ENCODE data around the gene ZER1.

- TF ChIP-seq PATZ1 (CRISPR knock-in tag; IDR thresholded peaks at IDR 0.05; ENCODE audit: borderline replicate concordance), result no peak
- TF ChIP-seq ARNTL (CRISPR knock-in tag; IDR thresholded peaks at IDR 0.05; ENCODE audit: borderline replicate concordance, low read depth), result no peak
- TF ChIP-seq ESRRG (CRISPR knock-in tag; IDR thresholded peaks at IDR 0.05), result no peak
- TF ChIP-seq ZFP3 (CRISPR knock-in tag; IDR thresholded peaks at IDR 0.05), result no peak
- TF ChIP-seq ZNF565 (CRISPR knock-in tag; conservative IDR thresholded peaks at IDR 0.05; ENCODE audit: low read depth), result no peak
- TF ChIP-seq ISL1 (CRISPR knock-in tag; IDR thresholded peaks at IDR 0.05), result no peak
- TF ChIP-seq GLIS3 (CRISPR knock-in tag; IDR thresholded peaks at IDR 0.05), result no peak
- no peak for TF ChIP-seq SNAI2 (CRISPR knock-in tag; IDR thresholded peaks at IDR 0.05)
- no peak for TF ChIP-seq TSHZ2 (CRISPR knock-in tag; IDR thresholded peaks at IDR 0.05)
- no peak for TF ChIP-seq RARB (CRISPR knock-in tag; IDR thresholded peaks at IDR 0.05)
- TF ChIP-seq CREB5 (CRISPR knock-in tag; IDR thresholded peaks at IDR 0.05; ENCODE audit: low read depth), result no peak
- TF ChIP-seq BACH2 (CRISPR knock-in tag; IDR thresholded peaks at IDR 0.05; ENCODE audit: borderline replicate concordance), result no peak
- no peak for TF ChIP-seq POU6F1 (CRISPR knock-in tag; IDR thresholded peaks at IDR 0.05; ENCODE audit: borderline replicate concordance, low read depth)
Measured at GRCh38 chr9:128807827-128808226, 36.1 kb upstream of the ZER1 start.
